GM23338 (cell line): ENCODE measurements around the gene PAX4. TPM values are rescaled to one million over a fixed set of nuclear protein-coding genes. Genes with fewer than 3 reads are reported as not detected.

Experiments
- ATAC-seq: fragments of 200-7000 bp; cut with Tn5 transposase; 3 replicates; pipeline ENCODE4 v1.9.1; 2020
- DNase-seq: peaks from one replicate; pipeline ENCODE4 v3.0.0-alpha.2; 2015; ENCODE audit warnings: low spot score
- H2AFZ ChIP-seq: fragments of 200-600 bp; sonication (generic); 2 replicates; pipeline ENCODE4 v1.8.0; 2016; ENCODE audit warnings: antibody characterized with exemption, mild to moderate bottlenecking, moderate library complexity
- H3F3A ChIP-seq: fragments of 200-600 bp; sonication (generic); replicated peaks from 2 replicates; pipeline ENCODE4 v1.8.0; 2017; ENCODE audit warnings: antibody characterized with exemption, mixed run types, low read depth
- H3K27ac ChIP-seq: fragments of 200-600 bp; sonication (generic); 2 replicates; pipeline ENCODE4 v1.6.1; 2016; ENCODE audit warnings: low read depth
- H3K27me3 ChIP-seq: fragments of 200-600 bp; sonication (generic); 2 replicates; pipeline ENCODE4 v1.8.0; 2016; ENCODE audit warnings: mild to moderate bottlenecking, mixed run types, moderate library complexity; ENCODE audit not compliant: insufficient read depth
- H3K36me3 ChIP-seq: fragments of 200-600 bp; sonication (generic); 2 replicates; pipeline ENCODE4 v1.8.0; 2016; ENCODE audit warnings: mild to moderate bottlenecking; ENCODE audit not compliant: insufficient read depth
- H3K4me1 ChIP-seq: fragments of 200-600 bp; sonication (generic); 2 replicates; pipeline ENCODE4 v1.8.0; 2016; ENCODE audit warnings: mild to moderate bottlenecking, moderate library complexity; ENCODE audit not compliant: insufficient read depth
- H3K4me2 ChIP-seq: fragments of 200-600 bp; sonication (generic); 2 replicates; pipeline ENCODE4 v1.7.1; 2017; ENCODE audit warnings: mixed run types
- H3K4me3 ChIP-seq: fragments of 200-600 bp; sonication (generic); 2 replicates; pipeline ENCODE4 v1.6.1; 2016; ENCODE audit warnings: mixed run types
- H3K79me2 ChIP-seq: fragments of 200-600 bp; sonication (generic); replicated peaks from 2 replicates; pipeline ENCODE4 v1.8.0; 2017; ENCODE audit warnings: mild to moderate bottlenecking; ENCODE audit not compliant: insufficient read depth
- H3K9me2 ChIP-seq: fragments of 200-600 bp; sonication (generic); 2 replicates; pipeline ENCODE4 v1.8.0; 2017; ENCODE audit not compliant: insufficient read depth
- H4K20me1 ChIP-seq: fragments of 200-600 bp; sonication (generic); replicated peaks from 2 replicates; pipeline ENCODE4 v1.8.0; 2017; ENCODE audit warnings: mild to moderate bottlenecking; ENCODE audit not compliant: insufficient read depth
- H3K27ac Mint-ChIP-seq: 2 replicates; pipeline ENCODE4 v1.8.0; 2020; ENCODE audit warnings: inconsistent platforms, mild to moderate bottlenecking, moderate library complexity, mixed read lengths
- H3K27me3 Mint-ChIP-seq: 3 replicates; pipeline ENCODE4 v1.8.0; 2022; ENCODE audit warnings: low read depth, mild to moderate bottlenecking, moderate library complexity, mixed read lengths, inconsistent platforms; ENCODE audit not compliant: insufficient read depth, poor library complexity
- H3K36me3 Mint-ChIP-seq: 3 replicates; pipeline ENCODE4 v1.8.0; 2021; ENCODE audit warnings: low read depth, mild to moderate bottlenecking, inconsistent platforms, moderate library complexity, mixed read lengths
- H3K4me1 Mint-ChIP-seq: 3 replicates; pipeline ENCODE4 v1.8.0; 2020; ENCODE audit warnings: mild to moderate bottlenecking, inconsistent platforms, mixed read lengths
- H3K4me3 Mint-ChIP-seq: 3 replicates; pipeline ENCODE4 v1.8.0; 2021; ENCODE audit warnings: moderate library complexity, mild to moderate bottlenecking, inconsistent platforms, mixed read lengths
- H3K9me3 Mint-ChIP-seq: 3 replicates; pipeline ENCODE4 v1.8.0; 2020; ENCODE audit warnings: moderate library complexity, mild to moderate bottlenecking, inconsistent platforms, mixed read lengths
- EZH2phosphoT487 ChIP-seq: fragments of 200-600 bp; sonication (generic); IDR thresholded peaks from one replicate; pipeline ENCODE4 v1.8.1; 2018; ENCODE audit warnings: antibody characterized with exemption; ENCODE audit not compliant: unreplicated experiment
- JUNB ChIP-seq: IDR thresholded peaks from one replicate; pipeline ENCODE4 v1.6.1; 2016; ENCODE audit warnings: antibody characterized with exemption; ENCODE audit not compliant: unreplicated experiment
- POLR2AphosphoS5 ChIP-seq: IDR thresholded peaks from 2 replicates; pipeline ENCODE4 v1.6.1; 2016; ENCODE audit warnings: antibody characterized with exemption, low read depth
- REST ChIP-seq: IDR thresholded peaks from one replicate; pipeline ENCODE4 v1.6.1; 2018; ENCODE audit warnings: antibody characterized with exemption; ENCODE audit not compliant: unreplicated experiment
- polyA plus RNA-seq: library from polyadenylated mRNA; unstranded; fragments of >200 nt; fragmentation: Nextera tagmentation; extraction: Ambion mirVana; gene quantifications from 2 replicates; pipeline ENCODE4 v1.2.1, GENCODE V29; 2016
- total RNA-seq: library from RNA; depleted of rRNA; stranded (reverse); fragments of >200 nt; shearing (Covaris generic); gene quantifications from 2 replicates; pipeline ENCODE4 v1.2.3, GENCODE V29; 2014
- TF ChIP-seq, protein P1 (sequence below), 2 experiments: fragments of 200-600 bp in 1 of 2; sonication (generic) in 1 of 2; conservative IDR thresholded peaks; 2 replicates each; pipeline versions ENCODE4 v1.5.1 to v1.6.1; 2016 to 2017; ENCODE audit warnings: antibody characterized with exemption in 2 of 2, low read depth in 2 of 2, mild to moderate bottlenecking in 2 of 2, moderate library complexity in 1 of 2

PAX4 gene
- total and polyA plus RNA-seq, 2 experiments from 2014 or later = not detected

DNA sequence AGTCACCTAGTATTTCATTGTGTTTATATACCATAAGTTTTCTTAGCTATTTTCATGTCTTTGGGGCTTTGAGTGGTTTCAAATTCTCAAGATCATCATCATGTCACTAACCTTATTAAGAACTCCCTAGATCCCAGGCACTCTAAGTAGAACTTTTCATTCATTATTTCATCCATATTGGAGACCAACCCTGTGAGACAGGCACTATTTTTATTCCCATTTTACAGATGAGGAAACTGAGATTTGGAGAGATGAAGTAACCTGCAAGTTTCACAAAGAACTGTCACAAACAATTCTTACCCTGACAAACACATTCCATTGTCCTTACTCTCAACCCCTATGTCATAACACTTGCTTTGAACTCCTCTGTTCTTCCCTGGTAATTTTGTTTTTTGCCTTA, 20.3 kb upstream of the PAX4 start:
- Mint-ChIP-seq H3K36me3 (no peaks in the 10 kb centered on the region), H3K9me3 (no peaks in the 10 kb centered on the region), H3K4me1 (peaks cover 8% of the 10 kb centered on the region), H3K4me3 (no peak overlapping the region), H3K27me3 (no peaks in the 10 kb centered on the region), H3K27ac (no peak overlapping the region)
- no peak overlapping the region for H3K4me3 ChIP-seq
- no peaks in the 10 kb centered on the region for H3F3A ChIP-seq
- no peaks in the 10 kb centered on the region for H4K20me1 ChIP-seq
- ATAC-seq (no peak), DNase-seq (no peak)
- H3K79me2 ChIP-seq = no peaks in the 10 kb centered on the region
- TF ChIP-seq REST (no peak), JUNB (no peak), POLR2AphosphoS5 (no peak), EZH2phosphoT487 (no peak)
- TF ChIP-seq, protein P1, sequence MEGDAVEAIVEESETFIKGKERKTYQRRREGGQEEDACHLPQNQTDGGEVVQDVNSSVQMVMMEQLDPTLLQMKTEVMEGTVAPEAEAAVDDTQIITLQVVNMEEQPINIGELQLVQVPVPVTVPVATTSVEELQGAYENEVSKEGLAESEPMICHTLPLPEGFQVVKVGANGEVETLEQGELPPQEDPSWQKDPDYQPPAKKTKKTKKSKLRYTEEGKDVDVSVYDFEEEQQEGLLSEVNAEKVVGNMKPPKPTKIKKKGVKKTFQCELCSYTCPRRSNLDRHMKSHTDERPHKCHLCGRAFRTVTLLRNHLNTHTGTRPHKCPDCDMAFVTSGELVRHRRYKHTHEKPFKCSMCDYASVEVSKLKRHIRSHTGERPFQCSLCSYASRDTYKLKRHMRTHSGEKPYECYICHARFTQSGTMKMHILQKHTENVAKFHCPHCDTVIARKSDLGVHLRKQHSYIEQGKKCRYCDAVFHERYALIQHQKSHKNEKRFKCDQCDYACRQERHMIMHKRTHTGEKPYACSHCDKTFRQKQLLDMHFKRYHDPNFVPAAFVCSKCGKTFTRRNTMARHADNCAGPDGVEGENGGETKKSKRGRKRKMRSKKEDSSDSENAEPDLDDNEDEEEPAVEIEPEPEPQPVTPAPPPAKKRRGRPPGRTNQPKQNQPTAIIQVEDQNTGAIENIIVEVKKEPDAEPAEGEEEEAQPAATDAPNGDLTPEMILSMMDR (conservative IDR thresholded peaks at IDR 0.05; ENCODE audit: low read depth in 2 of 2) = no peak
- H3K27me3 ChIP-seq = no peaks in the 10 kb centered on the region
- H3K4me2 ChIP-seq = no peak overlapping the region
- H3K9me2 ChIP-seq = peaks cover 6% of the 10 kb centered on the region; the same call in 1 of the 2 replicates
- H3K4me1 ChIP-seq = no peaks in the 10 kb centered on the region
- H2AFZ ChIP-seq = no peak overlapping the region
- H3K36me3 ChIP-seq = no peaks in the 10 kb centered on the region
- no peak overlapping the region for H3K27ac ChIP-seq

DNA sequence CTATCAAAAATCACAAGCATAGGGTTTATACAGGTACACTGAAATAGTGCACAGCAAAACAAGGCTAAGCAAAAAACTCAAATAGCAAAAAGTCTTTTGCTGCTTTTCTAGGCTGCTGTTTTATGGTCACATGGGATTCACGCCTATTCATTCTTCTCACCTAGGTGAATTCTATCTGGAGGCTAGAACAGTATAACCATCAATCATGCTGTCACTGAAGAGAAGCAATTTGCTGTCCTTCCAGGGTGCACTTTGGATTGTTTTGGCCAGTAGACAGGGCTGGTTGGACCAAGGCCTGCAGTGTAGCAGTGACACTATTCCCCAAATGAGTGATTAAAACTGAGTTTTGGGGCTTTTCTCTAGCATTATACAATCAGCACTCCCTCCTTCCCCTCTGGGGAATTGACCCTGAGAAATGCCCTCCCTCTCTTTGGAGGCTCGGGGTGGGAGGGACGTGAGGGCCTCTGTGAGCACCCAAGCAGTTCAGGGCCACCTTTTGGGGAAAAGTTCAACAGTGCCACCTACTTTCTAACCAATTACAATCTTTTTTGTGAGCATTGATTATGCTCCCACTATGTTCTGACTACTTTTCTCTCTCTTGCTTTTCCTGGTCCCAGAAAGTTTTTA, 17.8 kb upstream of the PAX4 start:
- no peaks in the 10 kb centered on the region for H3K79me2 ChIP-seq
- H4K20me1 ChIP-seq = no peaks in the 10 kb centered on the region
- H3K36me3 ChIP-seq = no peaks in the 10 kb centered on the region
- no peak overlapping the region for H3K4me3 ChIP-seq
- no peaks in the 10 kb centered on the region for H3K4me1 ChIP-seq
- H3K27me3 ChIP-seq = no peaks in the 10 kb centered on the region
- Mint-ChIP-seq H3K9me3 (no peaks in the 10 kb centered on the region), H3K27me3 (peaks cover 3% of the 10 kb centered on the region), H3K36me3 (no peaks in the 10 kb centered on the region), H3K27ac (no peak overlapping the region), H3K4me3 (no peak overlapping the region), H3K4me1 (no peaks in the 10 kb centered on the region)
- no peak for DNase-seq
- H2AFZ ChIP-seq = no peak overlapping the region; the same call in 1 of the 2 replicates
- H3K9me2 ChIP-seq = peaks cover 6% of the 10 kb centered on the region; the same call in 1 of the 2 replicates
- TF ChIP-seq POLR2AphosphoS5 = no peak
- TF ChIP-seq, protein P1 (conservative IDR thresholded peaks at IDR 0.05; ENCODE audit: low read depth in 2 of 2) = 0 out of 4 replicates have a peak, but pooled peaks of 1 of the 2 experiments have one; percentile 9
- no peak overlapping the region for H3K4me2 ChIP-seq
- no peak overlapping the region for H3K27ac ChIP-seq
- ATAC-seq = no peak
- H3F3A ChIP-seq = no peaks in the 10 kb centered on the region
